ENCODE measurements around the gene FGF11.

FGF11 gene

DNA sequence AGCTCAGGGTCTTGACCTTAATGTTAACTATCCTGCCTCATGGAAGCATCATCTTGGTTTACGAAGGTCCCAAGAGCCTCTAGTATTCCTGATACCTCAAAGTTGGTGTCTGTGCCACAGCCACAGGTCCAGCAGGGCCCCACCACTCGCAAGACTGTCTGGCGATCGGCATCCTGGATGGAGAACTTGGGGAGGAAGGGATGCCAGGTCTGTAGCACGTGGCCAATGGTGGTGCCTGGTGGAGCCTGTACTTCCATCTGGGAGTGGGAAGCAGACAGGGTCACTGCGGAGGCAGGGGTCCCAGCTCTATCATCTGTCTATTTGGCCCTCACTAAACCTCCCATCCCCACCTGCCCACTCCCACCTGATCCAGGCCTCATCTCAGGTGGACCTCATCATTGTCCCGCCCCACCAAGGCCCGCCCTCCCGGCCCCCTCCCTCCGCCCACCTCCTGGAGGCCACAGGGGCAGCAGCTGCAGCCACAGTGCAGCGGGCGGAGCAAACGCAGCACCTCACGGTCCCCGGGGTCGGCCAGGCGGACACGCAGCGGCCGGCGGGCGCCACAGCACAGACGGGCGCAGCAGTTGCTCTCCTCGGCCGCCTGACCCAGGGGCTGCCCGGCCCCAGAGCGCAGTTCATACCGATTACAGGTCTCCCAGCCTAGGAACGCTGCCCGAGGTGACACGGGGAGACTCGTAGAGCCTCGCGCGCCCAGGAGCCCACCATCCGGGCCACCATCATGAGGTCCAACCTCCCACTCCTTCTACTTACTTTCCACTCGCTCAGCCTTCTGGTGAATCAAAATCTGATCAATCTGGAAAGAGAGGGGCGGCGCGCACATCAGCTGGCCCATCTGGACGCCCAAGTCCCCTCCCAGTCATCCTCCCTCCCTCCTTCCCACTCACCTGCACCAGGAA lies 46.4 kb upstream of the FGF11 start:
- no peak for DNase-seq (ENCODE audit: low read depth in 1 of 2, low spot score in 1 of 2)
- no peak overlapping the region for H3K27ac ChIP-seq (replicated peaks)
- TF ChIP-seq, protein P1, sequence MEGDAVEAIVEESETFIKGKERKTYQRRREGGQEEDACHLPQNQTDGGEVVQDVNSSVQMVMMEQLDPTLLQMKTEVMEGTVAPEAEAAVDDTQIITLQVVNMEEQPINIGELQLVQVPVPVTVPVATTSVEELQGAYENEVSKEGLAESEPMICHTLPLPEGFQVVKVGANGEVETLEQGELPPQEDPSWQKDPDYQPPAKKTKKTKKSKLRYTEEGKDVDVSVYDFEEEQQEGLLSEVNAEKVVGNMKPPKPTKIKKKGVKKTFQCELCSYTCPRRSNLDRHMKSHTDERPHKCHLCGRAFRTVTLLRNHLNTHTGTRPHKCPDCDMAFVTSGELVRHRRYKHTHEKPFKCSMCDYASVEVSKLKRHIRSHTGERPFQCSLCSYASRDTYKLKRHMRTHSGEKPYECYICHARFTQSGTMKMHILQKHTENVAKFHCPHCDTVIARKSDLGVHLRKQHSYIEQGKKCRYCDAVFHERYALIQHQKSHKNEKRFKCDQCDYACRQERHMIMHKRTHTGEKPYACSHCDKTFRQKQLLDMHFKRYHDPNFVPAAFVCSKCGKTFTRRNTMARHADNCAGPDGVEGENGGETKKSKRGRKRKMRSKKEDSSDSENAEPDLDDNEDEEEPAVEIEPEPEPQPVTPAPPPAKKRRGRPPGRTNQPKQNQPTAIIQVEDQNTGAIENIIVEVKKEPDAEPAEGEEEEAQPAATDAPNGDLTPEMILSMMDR (IDR thresholded peaks at IDR 0.05; ENCODE audit: insufficient read depth, low read length), result no peak
- no peak for TF ChIP-seq POLR2AphosphoS5 (IDR thresholded peaks at IDR 0.05; ENCODE audit: low read depth)
- TF ChIP-seq, protein P2, sequence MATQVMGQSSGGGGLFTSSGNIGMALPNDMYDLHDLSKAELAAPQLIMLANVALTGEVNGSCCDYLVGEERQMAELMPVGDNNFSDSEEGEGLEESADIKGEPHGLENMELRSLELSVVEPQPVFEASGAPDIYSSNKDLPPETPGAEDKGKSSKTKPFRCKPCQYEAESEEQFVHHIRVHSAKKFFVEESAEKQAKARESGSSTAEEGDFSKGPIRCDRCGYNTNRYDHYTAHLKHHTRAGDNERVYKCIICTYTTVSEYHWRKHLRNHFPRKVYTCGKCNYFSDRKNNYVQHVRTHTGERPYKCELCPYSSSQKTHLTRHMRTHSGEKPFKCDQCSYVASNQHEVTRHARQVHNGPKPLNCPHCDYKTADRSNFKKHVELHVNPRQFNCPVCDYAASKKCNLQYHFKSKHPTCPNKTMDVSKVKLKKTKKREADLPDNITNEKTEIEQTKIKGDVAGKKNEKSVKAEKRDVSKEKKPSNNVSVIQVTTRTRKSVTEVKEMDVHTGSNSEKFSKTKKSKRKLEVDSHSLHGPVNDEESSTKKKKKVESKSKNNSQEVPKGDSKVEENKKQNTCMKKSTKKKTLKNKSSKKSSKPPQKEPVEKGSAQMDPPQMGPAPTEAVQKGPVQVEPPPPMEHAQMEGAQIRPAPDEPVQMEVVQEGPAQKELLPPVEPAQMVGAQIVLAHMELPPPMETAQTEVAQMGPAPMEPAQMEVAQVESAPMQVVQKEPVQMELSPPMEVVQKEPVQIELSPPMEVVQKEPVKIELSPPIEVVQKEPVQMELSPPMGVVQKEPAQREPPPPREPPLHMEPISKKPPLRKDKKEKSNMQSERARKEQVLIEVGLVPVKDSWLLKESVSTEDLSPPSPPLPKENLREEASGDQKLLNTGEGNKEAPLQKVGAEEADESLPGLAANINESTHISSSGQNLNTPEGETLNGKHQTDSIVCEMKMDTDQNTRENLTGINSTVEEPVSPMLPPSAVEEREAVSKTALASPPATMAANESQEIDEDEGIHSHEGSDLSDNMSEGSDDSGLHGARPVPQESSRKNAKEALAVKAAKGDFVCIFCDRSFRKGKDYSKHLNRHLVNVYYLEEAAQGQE (IDR thresholded peaks at IDR 0.05; ENCODE audit: insufficient replicate concordance, low read depth), result no peak
- no peak for TF ChIP-seq SPI1 (IDR thresholded peaks at IDR 0.05; ENCODE audit: borderline replicate concordance, low read depth)
- no peak for TF ChIP-seq GABPA (IDR thresholded peaks at IDR 0.05; ENCODE audit: low read depth)
- no peaks in the 10 kb centered on the region for H3K27me3 ChIP-seq (ENCODE audit: insufficient read depth, poor library complexity, severe bottlenecking)
- no peak overlapping the region for H3K4me3 ChIP-seq (replicated peaks; ENCODE audit: insufficient read depth, low read length)

DNA sequence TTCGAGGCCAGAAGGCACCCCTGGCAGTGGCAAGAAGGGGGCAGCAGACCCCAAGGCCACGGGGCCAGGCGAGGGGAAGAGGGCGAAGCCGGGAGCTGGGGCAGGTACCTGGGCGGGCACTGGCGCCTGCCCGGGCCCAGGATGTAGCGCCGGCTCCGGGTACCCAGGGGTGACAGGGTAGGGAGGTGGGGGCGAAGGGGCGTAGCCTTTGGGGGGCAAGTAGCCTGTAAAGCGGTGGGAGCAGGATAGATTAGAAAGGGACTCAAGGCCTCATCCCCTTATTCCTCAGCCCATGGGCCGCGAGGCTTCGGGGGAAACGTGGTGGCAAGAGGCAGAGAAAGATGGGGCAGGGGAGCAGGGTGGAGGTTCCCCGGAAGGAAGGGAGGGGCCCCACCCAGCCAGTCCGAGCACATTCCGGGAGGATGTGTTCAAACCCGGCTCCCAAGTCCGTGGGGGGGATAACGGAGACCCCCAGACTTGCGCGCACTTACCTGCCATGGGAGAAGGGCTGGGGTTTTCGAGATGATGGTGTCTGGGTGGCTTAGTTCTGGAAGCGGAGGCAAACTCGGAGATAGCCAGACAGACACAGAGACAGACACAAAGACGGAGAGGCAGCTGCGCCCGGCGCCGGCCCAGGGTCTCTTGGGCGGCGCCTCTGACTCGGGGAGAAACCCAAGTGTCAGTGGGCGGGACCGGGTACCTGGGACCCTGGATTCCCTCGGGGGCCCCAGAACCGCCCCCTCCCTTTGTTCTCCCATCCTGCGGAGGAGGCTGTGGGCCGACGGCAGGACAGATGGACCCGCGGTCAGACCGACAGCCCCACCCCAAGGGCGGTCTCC lies 45.5 kb upstream of the FGF11 start:
- H3K4me3 ChIP-seq (replicated peaks; ENCODE audit: insufficient read depth, low read length), result peak overlapping the region; percentile 58
- TF ChIP-seq, protein P2 (IDR thresholded peaks at IDR 0.05; ENCODE audit: insufficient replicate concordance, low read depth), result no peak
- TF ChIP-seq SPI1 (IDR thresholded peaks at IDR 0.05; ENCODE audit: borderline replicate concordance, low read depth) (no peak), POLR2AphosphoS5 (IDR thresholded peaks at IDR 0.05; ENCODE audit: low read depth) (no peak), GABPA (IDR thresholded peaks at IDR 0.05; ENCODE audit: low read depth) (no peak)
- TF ChIP-seq, protein P1 (IDR thresholded peaks at IDR 0.05; ENCODE audit: insufficient read depth, low read length), result no peak
- H3K27ac ChIP-seq (replicated peaks), result no peak overlapping the region
- DNase-seq (ENCODE audit: low read depth in 1 of 2, low spot score in 1 of 2), result no peak
- H3K27me3 ChIP-seq (ENCODE audit: insufficient read depth, poor library complexity, severe bottlenecking), result no peaks in the 10 kb centered on the region

DNA sequence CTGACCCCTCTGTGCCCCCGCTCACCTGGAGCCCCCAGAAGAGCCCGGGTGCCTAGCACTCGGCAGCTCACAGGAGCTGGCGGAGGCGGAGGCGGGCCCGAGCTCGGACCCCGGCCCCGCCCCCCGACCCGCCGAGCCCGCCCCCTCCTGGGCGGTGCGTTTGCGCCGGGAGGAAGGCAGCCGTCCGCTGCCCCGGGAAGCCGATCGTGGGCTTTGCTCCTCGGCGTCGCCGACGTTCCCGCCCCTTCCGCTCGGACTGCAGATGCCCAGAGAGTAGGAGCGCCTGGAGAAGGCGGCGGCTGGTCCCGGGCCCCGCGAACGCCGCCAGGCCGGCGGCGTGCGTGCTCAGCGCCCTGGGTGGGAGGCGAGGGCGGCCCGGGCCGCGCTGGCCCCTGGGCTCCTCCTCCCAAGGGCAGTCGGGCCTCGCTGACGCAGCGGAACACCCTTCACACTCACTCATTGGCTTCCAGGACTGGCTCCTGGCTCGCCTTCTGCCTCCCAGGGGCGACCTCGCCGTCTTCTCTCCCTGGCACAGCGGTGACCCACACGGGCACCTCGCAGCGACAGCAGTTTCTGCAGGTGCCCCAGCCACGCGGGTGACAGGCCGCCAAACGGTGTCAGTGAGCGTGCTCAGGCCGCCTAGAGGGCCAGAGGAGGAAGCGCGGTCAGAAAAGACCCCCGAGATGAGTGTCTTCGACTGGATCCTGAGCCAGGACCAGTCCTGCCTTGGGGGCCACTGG lies 44.7 kb upstream of the FGF11 start, which contains the start of gene PLSCR3:
Gene PLSCR3, minus strand, starts transcription at position 74 of the 740 bp plus-strand sequence. CDS start 415 bp downstream, outside the sequence.
- H3K27me3 ChIP-seq (ENCODE audit: insufficient read depth, poor library complexity, severe bottlenecking), result no peaks in the 10 kb centered on the region
- H3K27ac ChIP-seq (replicated peaks), result peak within 1 kb of the TSS; percentile 48; the same call in 1 of the 2 replicates
- peak; percentile 58 to 70 for DNase-seq (ENCODE audit: low read depth in 1 of 2, low spot score in 1 of 2)
- TF ChIP-seq POLR2AphosphoS5 (IDR thresholded peaks at IDR 0.05; ENCODE audit: low read depth) (no peak; the same call in 1 of the 2 replicates), SPI1 (IDR thresholded peaks at IDR 0.05; ENCODE audit: borderline replicate concordance, low read depth) (no peak), GABPA (IDR thresholded peaks at IDR 0.05; ENCODE audit: low read depth) (no peak)
- TF ChIP-seq, protein P1 (IDR thresholded peaks at IDR 0.05; ENCODE audit: insufficient read depth, low read length), result no peak
- TF ChIP-seq, protein P2 (IDR thresholded peaks at IDR 0.05; ENCODE audit: insufficient replicate concordance, low read depth), result no peak
- H3K4me3 ChIP-seq (replicated peaks; ENCODE audit: insufficient read depth, low read length), result peak within 1 kb of the TSS; percentile 58

Measured in HL-60 (cell line).